Fibroblast of mammary gland (primary cell): Measurements from ENCODE around the gene JAZF1.

Experiments used
- DNase-seq: peaks from one replicate; pipeline ENCODE4 v3.0.0-alpha.2; 2010; ENCODE audit warnings: low read depth
- H3K4me3 ChIP-seq: 2 replicates; pipeline ENCODE4 v1.5.1; 2011; ENCODE audit warnings: low read depth, mild to moderate bottlenecking, low read length, moderate library complexity; ENCODE audit not compliant: control insufficient read depth
- CTCF ChIP-seq: conservative IDR thresholded peaks from 2 replicates; pipeline ENCODE4 v1.5.1; 2011; ENCODE audit warnings: low read depth, low read length, inconsistent platforms; ENCODE audit not compliant: control insufficient read depth, insufficient read depth

JAZF1 gene

GRCh38 chr7:28037220-28038010, 143.2 kb downstream of the JAZF1 start:
- peak; percentile 97 for DNase-seq
- TF ChIP-seq CTCF = no peak
- no peak overlapping the region for H3K4me3 ChIP-seq

- DNase-seq = no peak
- TF ChIP-seq CTCF = no peak
- H3K4me3 ChIP-seq = no peak overlapping the region
These were observed 143.9 kb downstream of the JAZF1 start for GRCh38 chr7:28036696-28037095.

GRCh38 chr7:28033386-28033785, 147.2 kb downstream of the JAZF1 start:
- H3K4me3 ChIP-seq = no peak overlapping the region
- DNase-seq = no peak
- TF ChIP-seq CTCF = no peak

- DNase-seq = no peak
- H3K4me3 ChIP-seq = no peak overlapping the region
- TF ChIP-seq CTCF = no peak
These were observed 147.7 kb downstream of the JAZF1 start for GRCh38 chr7:28032738-28033380.

GRCh38 chr7:28029051-28029450, 151.5 kb downstream of the JAZF1 start:
- DNase-seq = peak; percentile 24
- H3K4me3 ChIP-seq = no peak overlapping the region
- no peak for TF ChIP-seq CTCF

GRCh38 chr7:28028471-28028870, 152.1 kb downstream of the JAZF1 start:
- no peak overlapping the region for H3K4me3 ChIP-seq
- TF ChIP-seq CTCF = no peak
- DNase-seq = no peak
